Non-pigmented ciliary epithelial cell (primary cell): ENCODE measurements around the gene MAP3K21.

Source experiments
- DNase-seq: peaks from one replicate; pipeline ENCODE4 v3.0.0-alpha.2; 2010; ENCODE audit warnings: low read depth

Gene MAP3K21

DNA sequence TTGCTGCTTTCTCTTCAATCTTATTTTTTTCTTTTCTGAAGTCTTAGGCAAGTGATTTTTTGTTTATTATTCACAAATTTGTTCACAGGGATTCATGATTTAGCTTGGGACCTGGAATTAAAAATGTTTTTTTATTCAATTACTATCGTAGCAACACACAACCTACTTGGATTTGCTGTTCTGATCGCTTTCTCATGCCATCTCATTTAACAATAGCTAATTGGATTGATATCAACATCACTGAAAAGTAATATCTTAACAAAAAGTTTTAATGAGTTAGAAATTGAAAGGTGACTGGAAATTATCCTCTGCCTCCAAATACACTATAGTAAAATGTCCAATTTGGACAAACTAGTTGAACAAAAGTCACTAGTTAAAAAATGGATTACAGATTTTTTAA lies 32.4 kb downstream of the MAP3K21 start:
- no peak for DNase-seq

DNA sequence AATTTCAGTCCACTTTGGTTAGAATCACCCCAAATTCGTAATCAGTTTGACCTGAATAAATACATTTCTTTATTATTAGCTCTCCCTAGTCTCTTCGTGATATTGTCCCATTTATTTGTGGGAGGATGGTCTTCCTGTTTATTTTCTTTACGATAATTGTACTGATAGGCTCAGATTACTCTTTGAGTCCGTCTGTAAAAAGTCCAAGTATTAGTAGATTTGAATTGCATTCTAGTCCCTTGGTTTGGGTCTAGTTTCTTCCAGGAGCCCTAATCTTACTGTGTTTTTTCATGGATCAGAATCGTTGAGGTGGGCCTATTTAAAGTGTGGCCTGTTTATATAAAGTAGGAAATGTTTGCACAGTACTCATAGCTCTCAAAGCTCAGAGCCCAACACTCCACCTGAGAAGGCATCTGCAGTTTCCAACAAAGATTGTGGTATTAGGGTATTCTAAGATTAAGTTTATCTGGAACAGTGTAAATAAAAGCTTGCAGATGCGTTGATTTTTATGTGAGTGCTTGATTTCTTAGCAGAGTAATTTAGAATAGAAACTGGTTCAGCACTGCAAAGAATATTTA lies 33.1 kb downstream of the MAP3K21 start:
- no peak for DNase-seq

DNA sequence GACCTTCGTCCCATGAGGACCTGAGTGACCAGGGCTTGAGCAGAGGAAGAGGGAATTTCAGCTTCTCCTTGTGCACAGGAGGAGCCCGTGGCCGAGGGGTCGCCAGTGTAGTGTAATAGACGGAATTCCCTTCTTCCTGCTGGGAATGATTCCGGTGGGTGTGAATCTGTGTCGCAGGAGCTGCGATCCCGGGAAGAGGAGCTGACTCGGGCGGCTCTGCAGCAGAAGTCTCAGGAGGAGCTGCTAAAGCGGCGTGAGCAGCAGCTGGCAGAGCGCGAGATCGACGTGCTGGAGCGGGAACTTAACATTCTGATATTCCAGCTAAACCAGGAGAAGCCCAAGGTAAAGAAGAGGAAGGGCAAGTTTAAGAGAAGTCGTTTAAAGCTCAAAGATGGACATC lies 34.4 kb downstream of the MAP3K21 start:
- no peak for DNase-seq

DNA sequence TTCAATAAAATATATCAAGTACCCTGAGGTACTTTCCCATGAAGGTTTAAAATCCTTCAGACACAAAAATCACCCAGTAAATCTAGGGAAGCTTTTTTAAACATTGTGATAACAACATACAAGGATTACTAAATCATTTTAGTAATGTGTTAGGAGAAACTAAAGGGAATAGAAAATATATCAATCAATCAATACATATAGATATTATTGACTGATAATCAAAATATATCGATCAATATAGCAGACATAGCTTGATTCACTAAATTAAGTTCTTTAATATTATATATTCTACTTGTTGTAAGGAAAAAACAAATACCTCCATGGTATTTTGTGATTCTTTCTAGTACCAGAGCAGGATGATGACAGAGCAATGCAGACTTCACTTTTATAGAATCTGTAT lies 35.2 kb downstream of the MAP3K21 start:
- no peak for DNase-seq

DNA sequence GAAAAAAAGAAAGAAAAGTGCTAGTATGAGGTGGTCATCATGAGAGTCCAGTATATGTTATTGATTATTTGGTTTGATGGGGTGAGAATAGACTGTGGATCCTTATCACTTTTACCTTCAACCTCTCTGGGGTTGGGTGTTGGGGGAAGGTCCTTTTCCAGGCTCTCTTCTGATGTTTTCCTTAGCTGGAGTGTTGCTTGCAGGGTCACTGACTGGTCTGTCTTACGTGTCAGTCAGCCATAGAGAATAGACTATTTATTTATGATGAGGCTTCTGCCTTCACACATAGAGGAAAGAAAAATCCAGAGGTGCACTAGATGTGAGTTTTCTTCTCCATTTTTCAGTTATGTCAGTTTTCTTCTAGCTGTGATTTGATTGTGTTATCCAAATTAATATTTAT lies 36.5 kb downstream of the MAP3K21 start:
- no peak for DNase-seq

DNA sequence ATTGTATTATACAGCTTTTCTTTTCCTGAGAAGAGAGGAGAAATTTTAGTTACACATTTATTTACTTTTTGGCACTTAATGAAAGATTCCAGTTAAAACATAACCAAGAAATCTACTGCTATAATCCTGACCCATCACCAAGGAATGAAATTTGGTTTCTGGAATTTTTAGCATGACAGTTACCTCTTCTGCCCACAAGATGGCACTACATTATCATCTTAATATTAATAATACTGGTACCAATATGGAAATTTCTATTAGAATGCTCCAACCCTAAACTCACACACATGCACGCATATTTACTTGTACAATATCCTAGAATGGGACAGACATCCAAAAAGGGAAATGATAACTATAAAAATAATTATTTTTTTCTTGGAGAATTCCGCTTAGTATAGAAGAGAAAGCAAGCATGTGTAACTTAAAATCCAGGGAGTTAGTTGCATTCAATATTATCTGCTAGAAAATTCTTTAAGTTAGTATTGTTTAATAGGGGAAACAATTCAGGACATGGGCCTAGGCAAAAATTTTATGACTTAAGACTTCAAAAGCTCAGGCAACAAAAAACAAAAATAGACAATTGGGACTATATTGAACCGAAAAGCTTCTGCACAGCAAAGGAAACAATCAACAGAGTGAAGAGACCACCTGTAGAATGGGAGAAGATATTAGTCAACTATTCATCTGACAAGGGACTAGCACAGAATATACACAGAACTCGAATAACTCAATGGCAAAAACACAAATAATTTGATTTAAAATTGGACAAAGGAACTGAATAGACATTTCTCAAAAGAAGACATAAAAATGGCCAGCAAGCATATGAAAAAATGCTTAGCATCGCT lies 37.4 kb downstream of the MAP3K21 start:
- DNase-seq = no peak

DNA sequence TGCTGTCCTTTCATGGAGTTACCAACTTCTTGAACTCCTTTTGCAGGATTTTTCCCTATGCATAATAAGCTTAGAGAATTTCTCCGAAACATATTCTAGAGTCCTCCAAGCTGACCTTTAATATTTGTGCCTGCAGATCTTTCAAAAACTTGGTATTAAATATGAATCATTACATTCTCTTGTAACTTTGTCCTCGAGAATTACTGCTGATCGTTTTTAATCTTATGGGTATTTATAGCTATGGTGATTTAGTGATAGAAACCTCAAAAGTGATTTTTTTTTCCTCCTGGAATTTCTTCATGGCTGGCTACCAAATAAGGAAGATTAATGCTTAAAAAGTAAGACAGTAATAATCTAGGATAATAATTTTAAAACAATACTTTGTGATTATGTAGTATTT lies 39.1 kb downstream of the MAP3K21 start:
- DNase-seq = no peak

DNA sequence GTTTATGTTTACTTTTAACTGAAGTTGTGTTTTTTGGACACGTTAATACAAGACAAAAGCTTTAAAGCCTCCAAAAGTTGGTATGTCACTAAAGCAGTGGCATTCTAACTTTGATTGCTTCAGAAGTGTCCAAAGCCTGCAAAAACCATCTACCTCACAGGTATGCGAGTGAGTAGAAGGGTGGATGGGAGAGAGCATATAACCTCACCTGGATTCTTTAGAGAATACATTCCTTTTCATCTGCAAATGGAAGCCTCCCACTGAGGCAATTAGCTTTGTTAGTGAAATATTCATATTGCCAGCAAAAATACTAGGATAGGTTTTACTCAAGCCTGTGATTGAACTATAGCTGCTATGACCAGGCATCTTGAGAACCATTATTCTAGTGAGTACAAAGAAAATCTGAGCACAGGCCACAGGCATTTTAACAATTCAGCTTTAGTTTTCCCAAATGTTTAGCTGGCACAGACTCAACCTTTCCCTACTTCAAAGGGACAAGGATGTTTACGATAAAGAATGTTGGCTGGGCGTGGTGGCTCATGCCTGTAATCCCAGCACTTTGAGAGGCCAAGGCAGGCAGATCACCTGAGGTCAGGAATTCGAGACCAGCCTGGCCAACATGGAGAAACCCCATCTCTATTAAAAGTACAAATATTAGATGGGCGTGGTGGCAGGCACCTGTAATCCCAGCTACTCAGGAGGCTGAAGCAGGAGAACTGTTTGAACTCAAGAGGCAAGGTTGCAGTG lies 39.7 kb downstream of the MAP3K21 start:
- no peak for DNase-seq

DNA sequence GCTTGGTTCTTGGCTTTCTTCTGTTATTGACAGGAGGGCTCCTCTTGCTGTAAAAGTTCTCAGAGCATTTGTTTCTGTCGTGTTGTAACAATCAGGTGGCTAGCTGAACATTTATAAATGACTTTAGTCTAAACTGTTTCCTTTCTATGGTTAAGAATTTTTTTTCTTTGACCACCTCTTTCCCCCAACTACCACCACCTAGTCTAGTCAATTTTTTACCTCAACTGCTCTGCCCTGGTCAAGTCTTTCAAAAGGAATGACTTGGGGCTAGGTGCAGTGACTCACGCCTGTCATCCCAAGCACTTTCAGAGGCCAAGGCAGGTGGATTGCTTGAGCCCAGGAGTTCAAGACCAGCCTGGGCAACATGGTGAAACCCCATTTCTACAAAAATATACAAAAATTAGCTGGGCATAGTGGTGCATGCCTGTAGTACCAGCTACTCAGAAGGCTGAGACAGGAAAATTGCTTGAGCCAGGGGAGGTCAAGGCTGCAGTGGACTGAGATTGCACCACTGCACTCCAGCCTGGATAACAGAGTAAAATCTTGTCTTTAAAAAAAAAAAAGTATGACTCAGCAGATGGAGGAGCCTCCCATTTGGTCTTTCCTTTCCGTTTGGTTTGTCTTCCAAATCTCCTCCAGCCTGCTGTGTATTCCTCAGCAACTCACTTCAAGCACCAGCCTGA lies 40.7 kb downstream of the MAP3K21 start:
- no peak for DNase-seq

DNA sequence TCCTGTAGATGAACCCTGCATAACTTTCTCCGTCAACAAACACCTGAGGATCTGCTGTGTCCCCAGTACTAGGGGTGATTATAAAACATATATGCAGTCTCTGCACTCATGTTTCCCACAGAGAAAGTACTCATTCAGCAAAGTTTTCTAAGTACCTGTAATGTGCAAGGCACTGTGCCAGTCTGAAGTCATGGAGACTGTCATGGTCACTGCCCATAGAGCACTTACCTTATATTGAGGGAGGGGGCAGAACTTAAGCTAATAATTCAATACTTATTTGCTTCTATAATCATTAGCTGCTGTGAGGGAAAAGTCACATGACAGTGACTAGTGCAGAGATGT lies 41.2 kb downstream of the MAP3K21 start:
- no peak for DNase-seq

DNA sequence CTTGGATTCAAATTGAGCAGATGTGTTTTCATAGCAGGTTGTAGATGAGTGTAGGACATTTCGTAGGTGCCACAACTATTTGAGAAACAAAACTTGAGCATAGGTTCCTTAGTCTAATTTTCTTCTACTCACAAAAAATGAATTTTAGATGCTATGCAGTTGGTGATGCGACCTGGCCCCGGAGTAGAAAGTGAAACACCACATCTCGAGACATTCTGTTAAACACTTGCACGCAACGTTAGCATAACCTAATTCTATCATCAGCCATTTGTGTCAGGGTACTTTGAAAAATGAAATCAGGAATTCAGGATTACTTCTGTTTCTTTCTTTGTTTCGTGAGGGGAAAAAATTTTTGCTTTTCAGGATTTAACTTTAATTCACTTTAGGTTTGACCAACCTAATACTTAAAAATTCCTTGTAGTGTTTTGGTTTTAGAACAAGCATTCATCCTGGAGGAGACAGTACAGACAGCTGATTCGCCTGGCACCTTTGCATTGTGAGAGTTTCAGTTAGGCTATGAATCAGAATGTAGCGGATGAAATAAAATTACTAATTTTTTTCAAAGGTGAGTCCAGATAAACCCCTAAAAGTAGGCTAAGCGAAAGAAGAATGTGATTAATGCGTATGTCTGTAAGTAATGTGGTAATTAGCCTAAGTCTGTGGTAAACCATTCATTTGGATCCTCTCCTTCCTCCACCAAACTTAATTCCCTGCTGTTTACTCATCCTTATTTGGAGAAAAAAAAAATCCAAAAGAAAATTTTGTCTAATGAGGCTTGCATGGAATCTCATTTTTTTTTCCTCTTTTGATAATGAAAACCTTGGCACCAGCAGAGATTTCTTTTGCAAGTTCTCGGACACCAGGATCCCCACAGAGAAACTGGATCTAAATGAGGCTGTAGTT lies 44.9 kb downstream of the MAP3K21 start:
- no peak for DNase-seq

DNA sequence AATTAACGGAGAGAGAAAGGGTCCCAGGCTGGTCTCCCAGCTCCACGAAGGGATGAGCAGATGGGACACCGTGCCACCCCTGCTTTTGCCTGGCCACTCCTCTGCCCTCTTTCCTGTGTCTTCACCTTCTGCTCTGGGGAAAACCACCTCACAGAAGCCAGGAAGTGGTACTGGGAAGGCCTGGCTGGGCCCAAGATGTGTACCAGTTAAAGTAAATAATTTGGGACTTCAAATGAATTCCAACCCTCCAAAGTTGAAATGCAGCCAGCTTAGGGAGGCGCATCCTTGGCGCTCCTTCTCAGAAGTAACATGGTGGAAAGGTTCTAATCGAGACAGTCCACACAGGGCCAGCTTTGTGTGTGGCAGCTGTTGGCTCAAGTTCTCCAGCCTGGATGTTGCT lies 45.7 kb downstream of the MAP3K21 start:
- DNase-seq = no peak

DNA sequence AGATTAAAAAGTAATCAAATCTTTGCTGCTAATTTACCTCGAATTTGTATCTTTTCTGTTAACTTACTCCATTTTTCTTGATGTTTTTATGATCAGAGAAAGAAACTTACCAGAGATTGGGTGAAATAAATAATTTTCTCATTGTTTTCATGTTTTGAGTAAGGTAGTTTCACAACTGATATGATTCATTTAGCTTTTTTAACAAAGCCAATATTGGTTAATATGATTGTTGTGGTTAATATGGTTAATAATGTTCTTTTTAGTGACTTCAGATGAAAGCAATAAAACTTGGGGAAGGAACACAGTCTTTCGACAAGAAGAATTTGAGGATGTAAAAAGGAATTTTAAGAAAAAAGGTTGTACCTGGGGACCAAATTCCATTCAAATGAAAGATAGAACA lies 48.1 kb downstream of the MAP3K21 start:
- no peak for DNase-seq

DNA sequence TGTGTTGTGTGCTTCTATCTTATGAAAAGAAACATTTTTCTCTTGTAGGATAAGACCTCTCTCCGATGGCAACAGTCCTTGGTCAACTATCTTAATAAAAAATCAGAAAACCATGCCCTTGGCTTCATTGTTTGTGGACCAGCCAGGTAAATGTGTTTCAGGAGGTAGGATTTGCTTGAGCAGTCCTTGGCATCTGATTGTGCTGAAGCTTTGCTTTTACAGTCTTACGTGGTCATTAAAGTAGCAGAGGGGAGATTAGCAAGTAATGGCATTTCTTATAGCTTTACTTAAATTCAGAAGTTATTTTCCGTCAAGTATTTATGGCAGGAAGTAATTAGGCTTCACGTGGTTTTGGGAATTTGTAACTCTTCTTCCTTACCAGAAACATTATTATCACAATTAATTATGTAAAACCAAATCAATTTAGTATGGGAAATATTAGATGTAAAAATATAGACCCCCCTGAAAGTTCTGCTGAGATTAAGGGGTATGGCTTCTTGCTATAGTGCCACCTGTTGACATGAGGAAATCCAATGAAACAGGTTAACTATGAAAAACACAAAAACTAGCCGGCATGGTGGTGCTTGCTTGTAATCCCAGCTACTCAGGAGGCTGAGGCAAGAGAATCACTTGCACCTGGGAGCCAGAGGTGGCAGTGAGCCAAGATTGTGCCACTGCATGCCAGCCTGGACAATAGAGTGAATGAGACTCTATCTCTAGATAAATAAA lies 49.0 kb downstream of the MAP3K21 start:
- DNase-seq = no peak

DNA sequence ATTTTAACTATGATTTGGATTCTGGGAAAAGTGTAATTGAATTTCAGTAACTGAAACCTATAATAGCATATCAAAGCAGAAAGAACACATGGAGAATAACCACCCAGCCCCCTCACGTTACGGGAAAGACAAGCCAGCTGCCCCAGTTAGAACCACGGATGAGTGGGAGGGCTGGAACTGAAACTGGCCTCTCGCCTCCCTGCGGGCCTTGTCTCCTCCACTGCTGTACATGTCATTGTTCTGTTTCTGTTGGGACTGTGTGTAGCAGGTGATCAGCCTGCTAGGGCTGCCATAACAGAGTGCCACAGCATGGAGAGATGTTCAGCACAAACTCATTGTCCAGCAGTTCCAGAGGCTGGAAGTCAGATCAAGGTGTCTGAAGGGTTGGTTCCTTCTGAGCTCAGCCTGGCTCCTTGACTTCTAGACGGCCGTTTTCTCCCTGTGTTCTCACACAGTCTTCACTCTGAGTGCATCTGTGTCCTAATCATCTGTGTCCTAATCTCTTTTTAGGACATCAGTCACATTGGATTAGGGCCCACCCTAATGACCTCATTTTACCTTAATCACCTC lies 52.4 kb downstream of the MAP3K21 start:
- no peak for DNase-seq

DNA sequence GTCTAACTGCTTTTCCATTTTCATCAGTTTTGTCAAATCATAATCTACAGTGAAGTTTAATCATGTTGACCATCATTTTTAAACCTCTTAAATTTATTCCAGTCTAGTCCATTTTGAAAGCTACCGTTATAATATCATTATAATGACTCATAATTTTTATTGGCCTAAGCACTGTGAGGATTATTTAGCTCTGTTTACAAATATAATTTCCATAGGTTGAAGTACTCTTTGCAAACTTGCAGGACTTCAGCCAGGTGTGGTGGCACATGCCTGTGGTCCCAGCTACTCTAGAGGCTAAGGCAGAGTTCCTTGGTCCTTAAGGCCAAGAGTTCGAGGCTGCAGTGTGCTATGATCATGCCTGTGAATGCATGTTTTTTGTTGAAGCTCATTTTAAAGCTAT lies 54.3 kb downstream of the MAP3K21 start:
- no peak for DNase-seq

DNA sequence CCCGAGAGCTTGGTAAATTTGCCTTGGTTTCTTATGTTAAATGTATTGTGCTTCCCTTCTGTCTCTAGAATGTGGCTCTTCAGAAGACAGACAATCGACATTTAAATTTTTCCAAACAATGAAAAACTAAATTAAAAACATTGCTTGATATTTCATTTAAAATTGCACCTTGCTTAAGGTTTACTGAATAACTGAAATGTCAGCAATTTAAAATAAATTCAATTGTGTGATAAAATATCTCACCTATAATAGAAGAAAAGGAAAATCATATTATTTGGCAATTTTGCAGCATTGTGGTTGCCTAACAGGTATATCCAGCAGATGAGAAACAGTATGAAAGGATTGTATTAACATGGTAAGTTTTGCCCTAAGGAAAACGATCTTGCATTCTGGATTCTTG lies 56.5 kb downstream of the MAP3K21 start:
- DNase-seq = no peak

DNA sequence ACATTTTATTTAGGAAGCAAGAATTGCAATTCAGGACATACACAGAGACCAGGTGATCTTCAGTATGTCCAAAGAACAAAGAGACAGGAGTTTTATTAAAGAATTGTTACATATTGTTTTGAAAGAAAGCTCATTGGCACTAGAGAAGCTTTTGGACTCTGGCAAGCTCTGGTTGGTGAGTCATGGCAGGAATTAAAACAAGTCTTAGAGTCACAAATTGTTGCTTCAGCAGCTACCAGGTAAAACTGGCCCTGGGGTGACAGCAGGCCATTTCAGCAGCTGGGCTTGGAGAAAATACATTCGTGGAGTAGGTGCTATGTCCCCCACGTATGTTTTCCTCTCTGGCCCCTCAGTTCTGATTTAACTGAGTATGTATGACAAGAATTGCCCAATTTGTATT lies 58.8 kb downstream of the MAP3K21 start:
- DNase-seq = no peak

DNA sequence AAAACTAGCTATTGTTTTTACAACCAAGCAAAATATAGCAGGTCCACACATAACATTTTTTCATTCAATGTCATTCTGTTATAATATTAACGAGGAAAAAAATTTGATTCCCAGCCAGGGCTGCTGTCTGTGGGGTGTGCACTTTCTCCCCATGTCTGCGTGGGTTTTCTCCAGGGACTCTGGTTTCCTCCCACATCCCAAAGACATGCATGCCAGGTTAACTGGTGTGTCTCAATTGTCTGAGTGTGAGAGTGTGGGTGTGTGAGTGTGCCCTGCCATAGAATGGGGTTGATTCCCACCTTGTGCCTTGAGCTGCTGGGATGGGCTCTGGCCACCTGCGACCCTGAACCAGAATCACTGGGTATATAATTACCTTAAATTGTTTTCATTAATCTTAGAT lies 60.1 kb downstream of the MAP3K21 start:
- DNase-seq = no peak

DNA sequence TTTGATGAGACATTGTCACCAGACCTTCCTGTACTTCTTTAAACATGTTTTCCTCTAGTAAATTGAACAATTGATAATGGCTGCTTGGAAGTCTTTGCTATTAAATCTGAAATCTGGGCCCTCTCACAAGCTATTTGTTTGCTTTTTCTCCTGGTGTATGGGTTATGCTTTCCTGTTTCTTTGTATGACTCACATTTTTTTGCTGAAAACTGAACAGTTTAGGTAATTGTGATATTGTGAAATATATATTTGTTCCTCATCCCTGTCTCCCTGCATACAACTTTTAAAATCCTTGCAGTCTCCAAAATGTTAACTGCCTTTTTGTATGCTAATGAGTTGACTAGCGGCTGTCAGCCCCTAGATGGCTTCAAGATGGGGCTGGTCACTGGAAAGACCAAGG lies 61.6 kb downstream of the MAP3K21 start:
- no peak for DNase-seq

DNA sequence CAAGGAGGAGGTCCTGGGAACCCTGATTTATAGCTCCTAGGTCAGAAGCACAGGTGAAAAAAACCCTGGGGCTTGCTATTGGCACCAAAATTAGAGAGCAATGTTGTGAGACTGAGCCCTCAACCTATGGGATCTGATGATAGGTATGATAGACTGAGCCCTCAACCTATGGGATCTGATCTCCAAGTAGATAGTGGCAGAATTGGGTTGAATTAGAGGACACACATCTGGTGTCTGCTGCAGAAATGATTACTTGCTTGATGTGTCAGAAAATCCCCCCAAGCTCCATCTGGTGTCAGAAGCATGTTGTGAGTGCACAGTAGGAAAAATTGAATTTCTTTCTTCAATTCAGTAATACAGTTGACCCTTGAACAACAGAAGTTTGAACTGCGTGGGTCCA lies 62.4 kb downstream of the MAP3K21 start:
- no peak for DNase-seq
